Measurements from ENCODE around the gene UTP14C. TPM values are rescaled to one million over a fixed set of nuclear protein-coding genes. Genes with fewer than 3 reads are reported as not detected.

Gene UTP14C
- total and polyA plus RNA-seq, 2 of the 13 experiments (the other 11 are each of a cell fraction or from before 2014, with no cell fraction given) = 8.8 to 12.2 TPM

- Histone ChIP-seq H3K36me3 (replicated peaks in 1 of 2; ENCODE audit: control insufficient read depth in 1 of 2, insufficient read depth in 2 of 2, low read length in 2 of 2) (peaks cover 0 to 6% of the 10 kb centered on the region in 2 experiments; a peak in 2 of 5 replicates), H4K20me1 (ENCODE audit: insufficient read depth, low read length) (peaks cover 40% of the 10 kb centered on the region), H3K27me3 (ENCODE audit: control insufficient read depth in 1 of 2, insufficient read depth in 2 of 2, low read length in 2 of 2) (no peaks in the 10 kb centered on the region), H3K4me2 (ENCODE audit: low read depth, low read length) (peak overlapping the region; percentile 75), H3K4me3 (replicated peaks in 1 of 3; ENCODE audit: insufficient read depth in 1 of 3, low read depth in 2 of 3, low read length in 3 of 3) (0 out of 6 replicates have a peak overlapping the region, but pooled peaks of 1 of the 3 experiments have one; percentile 52), H3K79me2 (ENCODE audit: insufficient read depth, low read length) (peaks cover 96% of the 10 kb centered on the region), H3K9me3 (ENCODE audit: low read length) (no peaks in the 10 kb centered on the region), H3K9ac (ENCODE audit: insufficient read depth, low read depth, low read length) (peak overlapping the region; percentile 41; the same call in 1 of the 2 replicates), H2AFZ (ENCODE audit: low read length) (no peak overlapping the region), H3K27ac (ENCODE audit: extremely low read length, insufficient read depth, low read length) (peak overlapping the region; percentile 79), H3K4me1 (ENCODE audit: insufficient read depth, low read length) (peaks cover 96% of the 10 kb centered on the region)
- BruUV-seq (replicated peaks) = no TSS peak
- TF ChIP-seq ZBTB38 (CRISPR knock-in tag; IDR thresholded peaks at IDR 0.05) = peak; percentile 40; the same call in 1 of the 2 replicates
- TF ChIP-seq, protein P1, sequence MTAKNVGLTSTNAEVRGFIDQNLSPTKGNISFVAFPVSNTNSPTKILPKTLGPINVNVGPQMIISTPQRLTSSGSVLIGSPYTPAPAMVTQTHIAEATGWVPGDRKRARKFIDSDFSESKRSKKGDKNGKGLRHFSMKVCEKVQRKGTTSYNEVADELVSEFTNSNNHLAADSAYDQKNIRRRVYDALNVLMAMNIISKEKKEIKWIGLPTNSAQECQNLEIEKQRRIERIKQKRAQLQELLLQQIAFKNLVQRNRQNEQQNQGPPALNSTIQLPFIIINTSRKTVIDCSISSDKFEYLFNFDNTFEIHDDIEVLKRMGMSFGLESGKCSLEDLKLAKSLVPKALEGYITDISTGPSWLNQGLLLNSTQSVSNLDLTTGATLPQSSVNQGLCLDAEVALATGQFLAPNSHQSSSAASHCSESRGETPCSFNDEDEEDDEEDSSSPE (CRISPR knock-in tag; IDR thresholded peaks at IDR 0.05) = no peak
- 0 out of 2 replicates have a peak, but pooled peaks have one; percentile 35 for TF ChIP-seq ZIK1 (CRISPR knock-in tag; IDR thresholded peaks at IDR 0.05; ENCODE audit: borderline replicate concordance, low read depth)
- TF ChIP-seq ZNF772 (CRISPR knock-in tag; IDR thresholded peaks at IDR 0.05) = no peak
- ATAC-seq = no peak
- intact Hi-C loops (cut with micrococcal nuclease; ENCODE audit: unreplicated experiment) = no loop called here
- DNase-seq (ENCODE audit: low spot score) = no peak
- WGBS (ENCODE audit: low lambda C conversion rate) = 79% methylated on average over 13 of the region's 13 CpGs
- no peak for FAIRE-seq
- in situ Hi-C loops (cut with HindIII; ENCODE audit: extremely low pct_ligation_motif_present, low pct_unique_long_range_greater_than_20kb) = no loop called here
- ChIA-PET POLR2A (interaction anchor here (1.6 to 3.4 kb wide), 5 partner anchors 8 to 27 kb away, joined by 4 to 32 read pairs (median 14); partner anchors contain the start of genes ALG11 and ATP7B), CTCF (ENCODE audit: low intra/inter-chr PET ratio, low total read pairs) (interaction anchor here (1.8 kb wide), 1 partner anchor 129 kb away, joined by 8 read pairs; the partner anchor contains the start of gene NEK5)
These were observed 25.0 kb upstream of the UTP14C start for GRCh38 chr13:51999510-51999911.

GRCh38 chr13:51999921-52000320 is 24.6 kb upstream of the UTP14C start:
- ChIA-PET POLR2A (interaction anchor here (2.2 to 3.4 kb wide), 3 partner anchors 8 to 22 kb away, joined by 14 to 32 read pairs (median 25); partner anchors contain the start of genes ALG11 and ATP7B), CTCF (ENCODE audit: low intra/inter-chr PET ratio, low total read pairs) (interaction anchor here (2.4 kb wide), 1 partner anchor 26 kb away, joined by 9 read pairs; no protein-coding TSS in a partner anchor)
- Histone ChIP-seq H3K79me2 (ENCODE audit: insufficient read depth, low read length) (peaks cover 96% of the 10 kb centered on the region), H3K4me3 (replicated peaks in 1 of 3; ENCODE audit: insufficient read depth in 1 of 3, low read depth in 2 of 3, low read length in 3 of 3) (no peak overlapping the region), H3K4me2 (ENCODE audit: low read depth, low read length) (peak overlapping the region; percentile 75; the same call in 1 of the 2 replicates), H3K36me3 (replicated peaks in 1 of 2; ENCODE audit: control insufficient read depth in 1 of 2, insufficient read depth in 2 of 2, low read length in 2 of 2) (peaks cover 0 to 6% of the 10 kb centered on the region in 2 experiments; a peak in 2 of 5 replicates), H2AFZ (ENCODE audit: low read length) (no peak overlapping the region), H3K4me1 (ENCODE audit: insufficient read depth, low read length) (peaks cover 96% of the 10 kb centered on the region), H4K20me1 (ENCODE audit: insufficient read depth, low read length) (peaks cover 42% of the 10 kb centered on the region), H3K27ac (ENCODE audit: extremely low read length, insufficient read depth, low read length) (peak overlapping the region; percentile 79), H3K9ac (ENCODE audit: insufficient read depth, low read depth, low read length) (no peak overlapping the region), H3K27me3 (ENCODE audit: control insufficient read depth in 1 of 2, insufficient read depth in 2 of 2, low read length in 2 of 2) (no peaks in the 10 kb centered on the region), H3K9me3 (ENCODE audit: low read length) (no peaks in the 10 kb centered on the region)
- no CpG with 5 or more reads among the region's 1 CpG for WGBS (ENCODE audit: low lambda C conversion rate)
- no TSS peak for BruUV-seq (replicated peaks)
- no peak for FAIRE-seq
- no peak for ATAC-seq
- in situ Hi-C loops (cut with HindIII; ENCODE audit: extremely low pct_ligation_motif_present, low pct_unique_long_range_greater_than_20kb) (loop anchor here (25.0 kb wide), 1 partner anchor 462 kb away; the partner anchor contains the start of genes CKAP2 and VPS36), intact Hi-C loops (cut with micrococcal nuclease; ENCODE audit: unreplicated experiment) (no loop called here)
- no peak for DNase-seq (ENCODE audit: low spot score)
- TF ChIP-seq MEIS1 (CRISPR knock-in tag; IDR thresholded peaks at IDR 0.05; ENCODE audit: borderline replicate concordance) (no peak), PRDM4 (CRISPR knock-in tag; IDR thresholded peaks at IDR 0.05; ENCODE audit: borderline replicate concordance) (no peak), ZNF503 (CRISPR knock-in tag; IDR thresholded peaks at IDR 0.05) (no peak), ZBTB21 (CRISPR knock-in tag; IDR thresholded peaks at IDR 0.05) (no peak), RBM39 (IDR thresholded peaks at IDR 0.05; ENCODE audit: low read depth, low read length, poor library complexity, severe bottlenecking) (no peak), KMT2B (CRISPR knock-in tag; IDR thresholded peaks at IDR 0.05) (no peak), TBX3 (IDR thresholded peaks at IDR 0.05; ENCODE audit: borderline replicate concordance) (no peak), ZNF256 (CRISPR knock-in tag; conservative IDR thresholded peaks at IDR 0.05) (no peak)
